Osteocyte (in vitro differentiated cells): ENCODE measurements around the gene KRT6C. TPM values are rescaled to one million over a fixed set of nuclear protein-coding genes. Genes with fewer than 3 reads are reported as not detected.

Source experiments
- DNase-seq: peaks from one replicate; pipeline ENCODE4 v3.0.0; 2021; ENCODE audit warnings: mixed read lengths; ENCODE audit not compliant: unreplicated experiment; ENCODE audit errors: extremely low spot score
- H3K27ac Mint-ChIP-seq: one replicate; pipeline ENCODE4 v1.8.0; 2021; ENCODE audit warnings: mild to moderate bottlenecking, mixed read lengths; ENCODE audit not compliant: unreplicated experiment
- H3K27me3 Mint-ChIP-seq: one replicate; pipeline ENCODE4 v1.8.0; 2021; ENCODE audit warnings: mixed read lengths; ENCODE audit not compliant: unreplicated experiment
- H3K36me3 Mint-ChIP-seq: one replicate; pipeline ENCODE4 v1.8.0; 2021; ENCODE audit warnings: mixed read lengths; ENCODE audit not compliant: unreplicated experiment
- H3K4me1 Mint-ChIP-seq: one replicate; pipeline ENCODE4 v1.8.0; 2021; ENCODE audit warnings: mixed read lengths; ENCODE audit not compliant: unreplicated experiment
- H3K4me3 Mint-ChIP-seq: one replicate; pipeline ENCODE4 v1.8.0; 2021; ENCODE audit warnings: mild to moderate bottlenecking, moderate library complexity, mixed read lengths; ENCODE audit not compliant: unreplicated experiment
- H3K9me3 Mint-ChIP-seq: one replicate; pipeline ENCODE4 v1.8.0; 2021; ENCODE audit warnings: mixed read lengths; ENCODE audit not compliant: unreplicated experiment
- CTCF ChIP-seq: fragments of 200-600 bp; sonication (generic); IDR thresholded peaks from 2 replicates; pipeline ENCODE4 v1.5.0; 2021; ENCODE audit warnings: antibody characterized with exemption, mild to moderate bottlenecking, moderate library complexity
- total RNA-seq: library from RNA; stranded (reverse); gene quantifications from 2 replicates; pipeline ENCODE4 v1.2.1, GENCODE V29; 2021

KRT6C gene
- total RNA-seq, 1 donor from 2014 or later = not detected

- Mint-ChIP-seq H3K4me3 (no peak overlapping the region), H3K9me3 (peaks cover 4% of the 10 kb centered on the region), H3K27ac (no peak overlapping the region), H3K27me3 (peaks cover 43% of the 10 kb centered on the region), H3K4me1 (peaks cover 7% of the 10 kb centered on the region), H3K36me3 (no peaks in the 10 kb centered on the region)
- TF ChIP-seq CTCF = no peak
- DNase-seq = no peak
These were observed 26.4 kb upstream of the KRT6C start for GRCh38 chr12:52499806-52500560.

- H3K4me1 Mint-ChIP-seq = peaks cover 7% of the 10 kb centered on the region
- no peak overlapping the region for H3K4me3 Mint-ChIP-seq
- no peak for DNase-seq
These were observed 25.3 kb upstream of the KRT6C start for GRCh38 chr12:52498946-52499345.

GRCh38 chr12:52497975-52498374, 24.4 kb upstream of the KRT6C start:
- no peak for DNase-seq
- no peak for TF ChIP-seq CTCF
- H3K27ac Mint-ChIP-seq = no peak overlapping the region
- peaks cover 51% of the 10 kb centered on the region for H3K27me3 Mint-ChIP-seq
- no peak overlapping the region for H3K4me3 Mint-ChIP-seq
- no peaks in the 10 kb centered on the region for H3K36me3 Mint-ChIP-seq
- peaks cover 4% of the 10 kb centered on the region for H3K9me3 Mint-ChIP-seq
- peaks cover 7% of the 10 kb centered on the region for H3K4me1 Mint-ChIP-seq

More at GRCh38 chr12:52498946-52499345, 25.3 kb upstream of the KRT6C start:
- H3K36me3 Mint-ChIP-seq = no peaks in the 10 kb centered on the region
- no peak overlapping the region for H3K27ac Mint-ChIP-seq
- peaks cover 4% of the 10 kb centered on the region for H3K9me3 Mint-ChIP-seq
- no peak for TF ChIP-seq CTCF
- H3K27me3 Mint-ChIP-seq = peaks cover 47% of the 10 kb centered on the region

DNA sequence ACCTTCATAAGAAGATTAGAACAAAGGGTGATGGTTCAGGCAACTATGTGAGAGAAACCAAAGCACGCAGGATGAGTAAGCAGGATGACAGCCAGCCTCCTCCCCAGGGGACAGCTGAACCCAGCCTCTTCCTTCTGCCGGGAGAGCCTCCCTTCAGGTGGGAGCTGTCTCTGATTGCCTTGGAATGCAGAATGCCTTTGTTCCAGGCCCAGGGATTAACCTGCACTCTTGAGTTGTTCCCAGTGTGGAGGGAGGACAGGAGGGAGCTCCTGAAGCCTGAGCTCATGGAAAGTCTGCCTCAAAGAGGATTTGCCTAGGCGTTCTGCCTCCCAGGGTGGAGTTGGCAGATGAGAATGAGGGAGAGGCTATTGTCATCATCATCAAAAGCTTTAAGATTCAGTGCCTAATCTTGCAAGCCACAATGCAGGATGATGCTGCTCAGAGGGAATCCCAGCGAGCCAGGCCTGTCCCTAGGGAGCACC, 23.0 kb upstream of the KRT6C start:
- Mint-ChIP-seq H3K4me3 (no peak overlapping the region), H3K27ac (no peak overlapping the region), H3K27me3 (peaks cover 52% of the 10 kb centered on the region), H3K9me3 (peaks cover 4% of the 10 kb centered on the region), H3K4me1 (peaks cover 7% of the 10 kb centered on the region), H3K36me3 (no peaks in the 10 kb centered on the region)
- TF ChIP-seq CTCF = no peak
- no peak for DNase-seq

DNA sequence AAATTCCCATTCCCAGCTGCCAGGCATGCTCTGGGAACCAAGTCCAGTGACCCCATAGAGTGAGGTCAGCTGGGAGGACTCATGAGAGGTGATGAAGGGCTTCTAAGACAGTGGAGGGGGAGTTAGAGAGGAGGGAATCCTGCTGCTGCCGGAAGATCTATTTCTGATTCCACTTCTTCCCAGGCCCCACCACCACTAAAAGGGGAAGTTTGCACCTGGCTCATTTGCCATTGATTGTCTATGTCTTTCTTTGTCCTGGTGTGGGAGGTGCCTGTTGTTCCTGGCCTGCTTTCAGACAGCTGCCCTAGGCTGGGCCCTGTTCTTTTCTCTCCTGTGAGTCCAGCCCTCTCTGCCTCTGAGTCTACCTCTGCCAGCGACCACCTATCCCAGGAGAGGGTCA, 22.4 kb upstream of the KRT6C start:
- no peak overlapping the region for H3K27ac Mint-ChIP-seq
- peaks cover 58% of the 10 kb centered on the region for H3K27me3 Mint-ChIP-seq
- H3K4me1 Mint-ChIP-seq = peaks cover 7% of the 10 kb centered on the region
- no peak overlapping the region for H3K4me3 Mint-ChIP-seq
- DNase-seq = no peak
- no peak for TF ChIP-seq CTCF
- H3K36me3 Mint-ChIP-seq = no peaks in the 10 kb centered on the region
- H3K9me3 Mint-ChIP-seq = peaks cover 4% of the 10 kb centered on the region
